Measurements from ENCODE around the gene LRRK1. TPM values are rescaled to one million over a fixed set of nuclear protein-coding genes. Genes with fewer than 3 reads are reported as not detected.

LRRK1 gene
- polyA plus RNA-seq, 1 donor (not counting 4 experiments of a cell fraction or from before 2014, with no cell fraction given) = 6.2 TPM

- H3K4me2 ChIP-seq (ENCODE audit: control insufficient read depth, extremely low read depth, insufficient read depth, low read depth, low read length) = no peak overlapping the region
- no peaks in the 10 kb centered on the region for H3K9me3 ChIP-seq (ENCODE audit: control insufficient read depth, low read depth, low read length)
- dilution Hi-C loops (cut with MboI; ENCODE audit: extremely low pct_ligation_motif_present, low sequenced_read_pairs) = no loop called here
- no peak overlapping the region for H3K4me3 ChIP-seq (ENCODE audit: control insufficient read depth in 2 of 3, extremely low read depth in 1 of 3, insufficient read depth in 2 of 3, low read depth in 1 of 3, low read length in 3 of 3)
- no peaks in the 10 kb centered on the region for H3K79me2 ChIP-seq (ENCODE audit: control insufficient read depth, insufficient read depth, low read length)
- no peaks in the 10 kb centered on the region for H4K20me1 ChIP-seq (ENCODE audit: control insufficient read depth, extremely low read depth, insufficient read depth, low read length)
- no peaks in the 10 kb centered on the region for H3K27me3 ChIP-seq (ENCODE audit: control insufficient read depth, extremely low read depth, insufficient read depth, low read length)
- TF ChIP-seq EZH2 (IDR thresholded peaks at IDR 0.05; ENCODE audit: low read length) (no peak), CTCF (optimal IDR thresholded peaks at IDR 0.05 in 1 of 3, IDR thresholded peaks at IDR 0.05 in 1 of 3, conservative IDR thresholded peaks at IDR 0.05 in 1 of 3; ENCODE audit: extremely low read depth in 1 of 3, insufficient read depth in 2 of 3, low read length in 3 of 3) (no peak)
- H3K9ac ChIP-seq (ENCODE audit: control insufficient read depth, extremely low read depth, insufficient read depth, low read length) = no peak overlapping the region
- peaks cover 1 to 4% of the 10 kb centered on the region in 2 experiments for H3K36me3 ChIP-seq (ENCODE audit: control insufficient read depth in 2 of 2, extremely low read depth in 1 of 2, insufficient read depth in 2 of 2, low read length in 2 of 2)
- no peak overlapping the region for H2AFZ ChIP-seq (ENCODE audit: control insufficient read depth, low read length)
- DNase-seq (ENCODE audit: low read depth, low spot score) (no peak), FAIRE-seq (no peak)
- H3K27ac ChIP-seq (ENCODE audit: control insufficient read depth, insufficient read depth, low read length) = no peak overlapping the region
- H3K4me1 ChIP-seq (ENCODE audit: control insufficient read depth, extremely low read depth, insufficient read depth, low read length) = peaks cover 27% of the 10 kb centered on the region
- peaks cover 3% of the 10 kb centered on the region for H3K9me1 ChIP-seq (ENCODE audit: control insufficient read depth, extremely low read depth, insufficient read depth, low read length)
Observed at GRCh38 chr15:101067660-101068522, 148.7 kb downstream of the LRRK1 start.

GRCh38 chr15:101068523-101068960 is 149.4 kb downstream of the LRRK1 start:
- TF ChIP-seq EZH2 (IDR thresholded peaks at IDR 0.05; ENCODE audit: low read length) (no peak), CTCF (optimal IDR thresholded peaks at IDR 0.05 in 1 of 3, IDR thresholded peaks at IDR 0.05 in 1 of 3, conservative IDR thresholded peaks at IDR 0.05 in 1 of 3; ENCODE audit: extremely low read depth in 1 of 3, insufficient read depth in 2 of 3, low read length in 3 of 3) (no peak)
- Histone ChIP-seq H3K9ac (ENCODE audit: control insufficient read depth, extremely low read depth, insufficient read depth, low read length) (no peak overlapping the region), H3K4me1 (ENCODE audit: control insufficient read depth, extremely low read depth, insufficient read depth, low read length) (peaks cover 27% of the 10 kb centered on the region), H4K20me1 (ENCODE audit: control insufficient read depth, extremely low read depth, insufficient read depth, low read length) (no peaks in the 10 kb centered on the region), H3K36me3 (ENCODE audit: control insufficient read depth in 2 of 2, extremely low read depth in 1 of 2, insufficient read depth in 2 of 2, low read length in 2 of 2) (peaks cover 1 to 4% of the 10 kb centered on the region in 2 experiments), H3K9me3 (ENCODE audit: control insufficient read depth, low read depth, low read length) (no peaks in the 10 kb centered on the region), H3K79me2 (ENCODE audit: control insufficient read depth, insufficient read depth, low read length) (no peaks in the 10 kb centered on the region), H2AFZ (ENCODE audit: control insufficient read depth, low read length) (no peak overlapping the region), H3K4me2 (ENCODE audit: control insufficient read depth, extremely low read depth, insufficient read depth, low read depth, low read length) (peak overlapping the region; percentile 25), H3K9me1 (ENCODE audit: control insufficient read depth, extremely low read depth, insufficient read depth, low read length) (peaks cover 3% of the 10 kb centered on the region), H3K4me3 (ENCODE audit: control insufficient read depth in 2 of 3, extremely low read depth in 1 of 3, insufficient read depth in 2 of 3, low read depth in 1 of 3, low read length in 3 of 3) (no peak overlapping the region), H3K27me3 (ENCODE audit: control insufficient read depth, extremely low read depth, insufficient read depth, low read length) (no peaks in the 10 kb centered on the region), H3K27ac (ENCODE audit: control insufficient read depth, insufficient read depth, low read length) (no peak overlapping the region)
- no peak for FAIRE-seq
- no peak for DNase-seq (ENCODE audit: low read depth, low spot score)
- dilution Hi-C loops (cut with MboI; ENCODE audit: extremely low pct_ligation_motif_present, low sequenced_read_pairs) = no loop called here
